Mucosa of rectum (tissue), 2 donors: ENCODE measurements around the gene GAL.

ENCODE experiments used
- H3K27ac ChIP-seq, 2 donors: one replicate each; pipeline ENCODE4 v1.7.0; 2013; ENCODE audit warnings: inconsistent platforms in 2 of 2, low read depth in 2 of 2, low read length in 2 of 2
- H3K27me3 ChIP-seq, 2 donors: one replicate each; pipeline ENCODE4 v1.7.0; 2013; ENCODE audit warnings: low read length in 2 of 2; ENCODE audit not compliant: control insufficient read depth in 2 of 2, insufficient read depth in 2 of 2
- H3K36me3 ChIP-seq, 2 donors: one replicate each; pipeline ENCODE4 v1.7.0; 2013; ENCODE audit warnings: low read length in 2 of 2; ENCODE audit not compliant: control insufficient read depth in 2 of 2, insufficient read depth in 2 of 2
- H3K4me1 ChIP-seq, 2 donors: one replicate each; pipeline ENCODE4 v1.7.0; 2013; ENCODE audit warnings: low read length in 2 of 2, mild to moderate bottlenecking in 1 of 2; ENCODE audit not compliant: control insufficient read depth in 2 of 2, insufficient read depth in 2 of 2
- H3K4me3 ChIP-seq, 2 donors: one replicate each; pipeline ENCODE4 v1.7.0; 2013; ENCODE audit warnings: low read length in 2 of 2
- H3K9ac ChIP-seq, 2 donors: one replicate each; pipeline ENCODE4 v1.7.0; 2013; ENCODE audit warnings: low read length in 2 of 2, low read depth in 1 of 2, mild to moderate bottlenecking in 1 of 2
- H3K9me3 ChIP-seq, 2 donors: one replicate each; pipeline ENCODE4 v1.7.0; 2013; ENCODE audit warnings: low read length in 2 of 2; ENCODE audit not compliant: control insufficient read depth in 2 of 2
- donor health status: healthy.
- donor health status: Normal muscosa, but diverticular disease.

The GAL gene

DNA sequence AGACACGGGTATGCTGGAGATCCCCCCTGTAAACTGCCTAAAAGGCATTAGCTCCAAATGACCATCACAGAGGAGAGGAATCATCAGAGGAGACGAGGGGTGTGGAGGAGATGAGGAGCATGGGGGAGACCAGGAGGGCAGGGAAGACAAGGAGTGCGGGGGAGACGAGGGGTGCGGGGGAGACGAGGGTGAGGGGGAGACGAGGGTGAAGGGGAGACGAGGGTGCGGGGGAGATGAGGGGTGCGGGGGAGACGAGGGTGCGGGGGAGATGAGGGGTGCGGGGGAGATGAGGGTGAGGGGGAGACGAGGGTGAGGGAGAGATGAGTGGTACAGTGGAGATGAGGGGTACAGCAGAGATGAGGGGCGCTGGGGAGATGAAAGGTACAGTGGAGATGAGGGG lies 17.5 kb upstream of the GAL start:
- no peaks in the 10 kb centered on the region for H3K36me3 ChIP-seq
- H3K4me1 ChIP-seq = no peaks in the 10 kb centered on the region
- peaks cover 0 to 2% of the 10 kb centered on the region in 2 donors for H3K27me3 ChIP-seq

DNA sequence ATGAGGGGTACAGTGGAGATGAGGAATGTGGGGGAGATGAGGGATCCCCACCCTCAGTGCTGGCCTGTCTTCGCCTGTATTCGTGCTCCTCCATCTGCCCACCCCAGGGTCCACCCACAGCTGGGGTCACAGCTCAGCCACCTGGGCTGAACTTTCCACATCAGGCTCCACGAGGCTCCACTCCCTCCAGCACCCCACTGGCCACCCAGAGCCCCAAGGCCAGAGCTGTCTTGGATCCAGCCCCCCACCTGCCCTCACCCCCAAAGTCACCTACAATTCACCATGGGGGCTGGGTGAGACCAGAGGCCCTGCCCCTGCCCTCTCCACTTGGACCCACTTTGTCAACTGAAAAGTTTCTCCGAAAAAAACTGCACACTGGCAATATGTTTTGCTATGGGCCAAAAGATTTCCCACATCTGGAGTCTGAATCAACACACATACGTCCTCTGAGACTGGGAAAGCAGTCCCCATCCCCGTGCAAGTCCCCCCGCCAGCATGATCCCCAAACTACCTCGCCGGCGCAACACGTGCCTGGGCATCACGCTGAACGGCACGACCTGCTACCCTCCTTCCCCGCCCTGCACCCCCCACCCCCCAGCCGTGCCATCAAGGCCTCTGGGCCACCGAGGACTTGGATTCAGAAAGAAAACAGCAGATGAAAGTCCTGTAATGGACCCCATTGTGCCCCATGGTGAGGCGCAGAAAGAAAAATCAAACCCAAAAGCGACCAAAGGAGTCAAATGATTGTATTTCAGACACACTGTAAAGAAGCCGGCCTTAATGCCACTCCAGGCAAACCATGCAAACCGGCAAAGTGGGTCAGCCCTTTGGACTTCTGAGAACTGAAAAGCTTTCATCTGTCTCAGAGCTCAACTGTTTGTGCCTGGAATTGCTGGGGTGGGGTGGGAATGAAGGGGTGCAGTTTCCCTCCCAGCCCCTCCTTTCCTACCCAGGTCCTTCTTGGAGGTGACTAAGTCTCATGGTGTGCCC lies 16.5 kb upstream of the GAL start:
- Histone ChIP-seq H3K9me3 (no peaks in the 10 kb centered on the region), H3K27ac (no peak overlapping the region), H3K4me3 (no peak overlapping the region), H3K4me1 (no peaks in the 10 kb centered on the region), H3K9ac (no peak overlapping the region), H3K36me3 (no peaks in the 10 kb centered on the region), H3K27me3 (peaks cover 0 to 2% of the 10 kb centered on the region in 2 donors)

More for the DNA sequence above, 17.5 kb upstream of the GAL start:
- Histone ChIP-seq H3K4me3 (no peak overlapping the region), H3K9ac (no peak overlapping the region), H3K27ac (no peak overlapping the region), H3K9me3 (no peaks in the 10 kb centered on the region)

GRCh38 chr11:68669301-68670090 lies 14.8 kb upstream of the GAL start:
- Histone ChIP-seq H3K27ac (no peak overlapping the region), H3K36me3 (no peaks in the 10 kb centered on the region), H3K4me1 (no peaks in the 10 kb centered on the region), H3K4me3 (no peak overlapping the region), H3K9ac (no peak overlapping the region), H3K9me3 (no peaks in the 10 kb centered on the region), H3K27me3 (peaks cover 0 to 2% of the 10 kb centered on the region in 2 donors)

DNA sequence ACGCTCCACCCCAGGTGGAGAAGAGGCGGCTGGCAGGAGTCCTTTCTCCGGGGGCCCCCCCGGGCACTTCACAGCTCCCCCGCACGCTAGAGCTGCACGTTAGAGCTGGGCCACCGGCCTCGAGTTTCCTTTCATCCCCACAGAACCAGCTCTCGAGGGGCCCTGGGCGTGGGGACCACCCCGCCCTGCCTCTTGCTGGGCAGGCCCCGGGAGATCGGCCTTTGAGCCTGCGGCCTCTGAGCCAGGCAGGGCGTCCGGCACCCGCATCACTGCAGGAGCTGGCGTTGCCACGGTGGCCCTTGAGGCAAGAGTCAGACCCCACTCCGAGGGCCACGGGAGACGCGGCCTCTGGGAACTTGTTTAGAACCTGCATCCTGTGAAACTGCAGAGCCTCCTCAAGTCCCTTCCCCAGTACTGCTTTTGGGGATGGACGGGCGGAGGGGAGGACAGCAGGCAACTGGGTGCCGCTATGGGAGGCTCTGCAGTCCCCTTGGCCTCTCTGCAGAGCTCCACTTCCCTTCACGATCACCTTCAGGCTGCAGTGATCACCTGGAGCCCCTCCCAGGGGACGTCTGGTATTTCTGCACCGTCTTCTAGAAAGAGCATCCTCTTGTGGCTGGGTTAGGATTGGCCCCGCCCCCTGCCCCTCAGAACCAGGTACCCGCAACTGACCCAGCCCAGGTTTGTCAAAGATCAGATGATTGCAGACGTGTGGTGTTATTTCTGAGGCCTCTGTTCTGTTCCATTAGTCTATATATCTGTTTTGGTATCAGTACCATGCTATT lies 13.9 kb upstream of the GAL start:
- H3K9me3 ChIP-seq = no peaks in the 10 kb centered on the region
- H3K4me1 ChIP-seq = no peaks in the 10 kb centered on the region
- H3K27me3 ChIP-seq = peaks cover 0 to 2% of the 10 kb centered on the region in 2 donors
- no peaks in the 10 kb centered on the region for H3K36me3 ChIP-seq
- H3K9ac ChIP-seq = no peak overlapping the region
- H3K27ac ChIP-seq = no peak overlapping the region
- no peak overlapping the region for H3K4me3 ChIP-seq

DNA sequence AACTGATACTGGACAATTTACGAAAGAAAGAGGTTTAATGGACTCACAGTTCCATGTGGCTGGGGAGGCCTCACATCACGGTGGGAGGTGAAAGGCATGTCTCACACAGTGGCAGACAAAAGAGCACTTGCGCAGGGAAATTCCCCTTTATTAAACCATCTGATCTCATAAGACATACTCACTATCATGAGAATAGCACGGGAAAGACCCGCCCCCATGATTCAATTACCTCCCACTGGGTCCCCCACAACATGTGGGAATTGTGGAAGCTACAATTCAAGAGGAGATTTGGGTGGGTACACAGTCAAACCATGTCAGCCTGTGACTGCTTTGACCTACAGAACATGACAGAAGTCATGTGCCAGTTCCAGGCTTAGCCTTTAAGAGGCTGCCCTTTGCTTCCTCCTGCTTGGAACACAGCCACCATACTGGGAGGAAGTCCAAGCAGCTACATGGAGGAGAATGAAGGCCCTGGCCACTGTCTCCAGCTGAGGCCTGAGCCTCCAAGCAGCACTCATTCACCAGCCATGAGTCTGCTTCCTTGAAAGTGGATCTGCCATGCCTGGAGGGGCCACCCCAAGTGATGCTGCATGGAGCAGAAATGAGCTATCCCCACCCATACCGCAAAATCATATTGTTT lies 10.9 kb upstream of the GAL start:
- Histone ChIP-seq H3K9ac (no peak overlapping the region), H3K27me3 (peaks cover 0 to 3% of the 10 kb centered on the region in 2 donors), H3K4me3 (no peak overlapping the region), H3K36me3 (no peaks in the 10 kb centered on the region), H3K27ac (no peak overlapping the region), H3K9me3 (no peaks in the 10 kb centered on the region), H3K4me1 (no peaks in the 10 kb centered on the region)

DNA sequence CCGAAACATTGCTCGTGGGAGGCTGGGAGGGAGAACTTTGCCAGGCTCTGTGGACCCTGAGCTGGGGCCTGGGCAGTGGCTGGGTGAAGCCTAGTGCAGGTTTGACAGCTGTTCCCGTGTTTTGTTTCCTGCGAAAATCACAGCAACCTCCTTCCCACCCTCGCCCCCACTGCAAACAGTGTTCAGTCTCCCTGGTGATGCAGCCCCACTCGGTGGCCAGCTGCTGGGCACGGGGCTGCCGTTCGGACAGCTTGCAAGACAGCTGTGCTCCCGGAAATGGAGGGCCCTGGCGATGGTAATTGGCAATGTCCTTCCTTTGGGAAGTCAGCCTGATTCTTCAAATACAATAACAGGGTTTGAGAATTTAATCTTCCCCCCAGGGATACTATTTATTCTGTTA lies 10.4 kb upstream of the GAL start:
- peaks cover 0 to 3% of the 10 kb centered on the region in 2 donors for H3K27me3 ChIP-seq
- no peak overlapping the region for H3K4me3 ChIP-seq
- no peaks in the 10 kb centered on the region for H3K4me1 ChIP-seq
- no peaks in the 10 kb centered on the region for H3K9me3 ChIP-seq
- no peaks in the 10 kb centered on the region for H3K36me3 ChIP-seq
- H3K9ac ChIP-seq = no peak overlapping the region
- H3K27ac ChIP-seq = no peak overlapping the region

DNA sequence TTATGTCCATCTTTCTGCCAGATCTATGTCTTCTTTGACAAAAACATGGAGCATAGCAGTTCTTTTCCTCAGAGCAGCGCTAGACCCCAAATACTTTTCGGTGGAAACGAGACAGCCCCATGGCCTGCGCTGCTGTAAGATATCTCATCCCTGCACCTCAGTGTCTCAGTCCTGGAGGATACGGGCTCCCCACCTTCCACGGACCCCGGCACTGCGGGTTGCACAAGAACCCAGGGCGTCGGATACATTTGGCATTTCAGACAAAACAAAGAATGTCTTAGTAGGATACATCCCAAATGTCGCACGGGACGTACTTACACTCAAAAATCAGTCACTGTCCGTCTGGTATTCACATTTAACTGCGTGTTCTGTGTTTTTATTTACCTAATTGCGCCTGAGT lies 9.9 kb upstream of the GAL start:
- Histone ChIP-seq H3K9ac (no peak overlapping the region), H3K36me3 (no peaks in the 10 kb centered on the region), H3K9me3 (no peaks in the 10 kb centered on the region), H3K4me3 (no peak overlapping the region), H3K4me1 (no peaks in the 10 kb centered on the region), H3K27ac (no peak overlapping the region), H3K27me3 (peaks cover 0 to 3% of the 10 kb centered on the region in 2 donors)

- H3K9ac ChIP-seq = no peak overlapping the region
- no peaks in the 10 kb centered on the region for H3K36me3 ChIP-seq
- H3K4me3 ChIP-seq = no peak overlapping the region
- peaks cover 0 to 3% of the 10 kb centered on the region in 2 donors for H3K27me3 ChIP-seq
- no peaks in the 10 kb centered on the region for H3K4me1 ChIP-seq
- H3K27ac ChIP-seq = no peak overlapping the region
- no peaks in the 10 kb centered on the region for H3K9me3 ChIP-seq
Measured at GRCh38 chr11:68677432-68677831, 6.9 kb upstream of the GAL start.

- Histone ChIP-seq H3K9me3 (no peaks in the 10 kb centered on the region), H3K4me1 (no peaks in the 10 kb centered on the region), H3K36me3 (no peaks in the 10 kb centered on the region), H3K9ac (no peak overlapping the region), H3K27ac (no peak overlapping the region), H3K4me3 (no peak overlapping the region), H3K27me3 (peaks cover 0 to 5% of the 10 kb centered on the region in 2 donors)
Measured at GRCh38 chr11:68678031-68678441, 6.3 kb upstream of the GAL start.
